ENCODE data around the gene CYP3A7. TPM values are rescaled to one million over a fixed set of nuclear protein-coding genes. Genes with fewer than 3 reads are reported as not detected.

Gene CYP3A7
- polyA plus RNA-seq, 2 of the 4 experiments (the other 2 are of a cell fraction), result 0.14 to 0.16 TPM

DNA sequence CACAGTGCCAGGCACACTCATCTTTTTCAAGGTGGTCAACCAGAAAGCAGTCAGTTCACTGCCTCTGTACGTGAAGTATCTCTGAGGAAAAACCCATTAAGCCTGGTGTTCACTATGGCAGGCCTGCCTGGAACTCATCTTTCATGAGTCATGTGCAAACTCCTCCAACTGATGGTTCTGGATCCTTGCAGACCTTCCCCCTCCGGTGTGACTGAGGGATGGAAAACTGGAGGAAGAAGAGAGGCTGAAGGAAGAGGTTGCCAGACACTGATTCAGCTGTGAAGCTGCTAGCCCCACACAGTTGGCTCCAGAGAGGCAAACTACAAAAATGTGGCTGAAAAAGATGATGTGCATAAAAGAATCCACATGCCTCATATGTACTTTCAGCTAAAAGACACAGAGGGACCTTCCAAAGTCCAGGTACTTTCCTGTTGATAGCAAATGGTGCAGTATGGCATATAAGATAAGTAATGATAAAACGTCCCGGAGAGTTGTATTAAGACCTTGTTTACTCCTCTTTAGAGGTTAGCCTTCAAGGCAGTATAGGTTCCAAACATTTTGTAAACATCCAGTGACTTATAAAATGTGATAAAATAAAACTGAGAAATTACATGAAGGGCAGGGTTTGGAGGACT is 57.9 kb downstream of the CYP3A7 start:
- ChIA-PET CTCF (interaction anchor here (0.6 to 1.0 kb wide), 4 partner anchors 17 to 763 kb away, joined by 3 read pairs; no protein-coding TSS in a partner anchor), POLR2A (no interaction called here)
- H3K27ac ChIP-seq, result peak overlapping the region in 1 of 2 experiments; percentile 8; a peak in 1 of 6 replicates
- TF ChIP-seq ELK1 (IDR thresholded peaks at IDR 0.05; ENCODE audit: low read depth, low read length) (no peak), NPAS2 (CRISPR knock-in tag; IDR thresholded peaks at IDR 0.05; ENCODE audit: borderline replicate concordance) (no peak), NR3C1 (IDR thresholded peaks at IDR 0.05) (no peak), CBX8 (IDR thresholded peaks at IDR 0.05) (no peak), FOSL2 (IDR thresholded peaks at IDR 0.05) (no peak), FOSL2 (CRISPR knock-in tag; IDR thresholded peaks at IDR 0.05) (no peak)
- TF ChIP-seq, protein P1, sequence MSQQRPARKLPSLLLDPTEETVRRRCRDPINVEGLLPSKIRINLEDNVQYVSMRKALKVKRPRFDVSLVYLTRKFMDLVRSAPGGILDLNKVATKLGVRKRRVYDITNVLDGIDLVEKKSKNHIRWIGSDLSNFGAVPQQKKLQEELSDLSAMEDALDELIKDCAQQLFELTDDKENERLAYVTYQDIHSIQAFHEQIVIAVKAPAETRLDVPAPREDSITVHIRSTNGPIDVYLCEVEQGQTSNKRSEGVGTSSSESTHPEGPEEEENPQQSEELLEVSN (IDR thresholded peaks at IDR 0.05; ENCODE audit: borderline replicate concordance, low read depth), result no peak
- H3K9me3 ChIP-seq, result peaks cover 18% of the 10 kb centered on the region; the same call in 2 of the 3 replicates
- no peak overlapping the region for H3K4me2 ChIP-seq
- H3K4me3 ChIP-seq, result no peak overlapping the region
- FAIRE-seq (no peak), DNase-seq (ENCODE audit: low read depth in 1 of 2, low spot score in 1 of 2) (no peak), ATAC-seq (no peak)
- 73% methylated on average over 4 of the region's 4 CpGs for WGBS (ENCODE audit: missing lambda C conversion rate)
- H3K4me1 ChIP-seq, result peaks cover 21% of the 10 kb centered on the region

- FAIRE-seq (no peak), ATAC-seq (no peak), DNase-seq (ENCODE audit: low read depth in 1 of 2, low spot score in 1 of 2) (no peak)
- Histone ChIP-seq H3K9me3 (peaks cover under 1% of the 10 kb centered on the region; the same call in 2 of the 3 replicates), H3K4me1 (peaks cover 21% of the 10 kb centered on the region), H3K27ac (no peak overlapping the region), H3K4me3 (no peak overlapping the region), H3K4me2 (no peak overlapping the region)
- TF ChIP-seq NR3C1 (IDR thresholded peaks at IDR 0.05) (no peak), PHF8 (IDR thresholded peaks at IDR 0.05; ENCODE audit: borderline replicate concordance, low read depth) (no peak), POLR2A (IDR thresholded peaks at IDR 0.05; ENCODE audit: low read length) (no peak), SREBF2 (IDR thresholded peaks at IDR 0.05) (no peak), HEYL (CRISPR knock-in tag; IDR thresholded peaks at IDR 0.05) (no peak), KDM5A (IDR thresholded peaks at IDR 0.05) (no peak), CBX2 (IDR thresholded peaks at IDR 0.05; ENCODE audit: borderline replicate concordance, low read depth) (no peak), REST (IDR thresholded peaks at IDR 0.05) (no peak), ZFP36 (IDR thresholded peaks at IDR 0.05; ENCODE audit: borderline replicate concordance, partially characterized antibody) (no peak), HOXB5 (CRISPR knock-in tag; IDR thresholded peaks at IDR 0.05) (no peak), JUN (IDR thresholded peaks at IDR 0.05) (no peak), POLR2AphosphoS2 (conservative IDR thresholded peaks at IDR 0.05; ENCODE audit: low read length) (no peak), RNF2 (IDR thresholded peaks at IDR 0.05; ENCODE audit: borderline replicate concordance, low read depth) (no peak), JUNB (IDR thresholded peaks at IDR 0.05) (no peak), FOSB (CRISPR knock-in tag; IDR thresholded peaks at IDR 0.05) (no peak), SMC3 (IDR thresholded peaks at IDR 0.05) (no peak), RCOR1 (IDR thresholded peaks at IDR 0.05; ENCODE audit: low read depth, low read length) (no peak), RFX5 (IDR thresholded peaks at IDR 0.05) (no peak), HDAC2 (IDR thresholded peaks at IDR 0.05) (no peak)
- TF ChIP-seq, protein P2, sequence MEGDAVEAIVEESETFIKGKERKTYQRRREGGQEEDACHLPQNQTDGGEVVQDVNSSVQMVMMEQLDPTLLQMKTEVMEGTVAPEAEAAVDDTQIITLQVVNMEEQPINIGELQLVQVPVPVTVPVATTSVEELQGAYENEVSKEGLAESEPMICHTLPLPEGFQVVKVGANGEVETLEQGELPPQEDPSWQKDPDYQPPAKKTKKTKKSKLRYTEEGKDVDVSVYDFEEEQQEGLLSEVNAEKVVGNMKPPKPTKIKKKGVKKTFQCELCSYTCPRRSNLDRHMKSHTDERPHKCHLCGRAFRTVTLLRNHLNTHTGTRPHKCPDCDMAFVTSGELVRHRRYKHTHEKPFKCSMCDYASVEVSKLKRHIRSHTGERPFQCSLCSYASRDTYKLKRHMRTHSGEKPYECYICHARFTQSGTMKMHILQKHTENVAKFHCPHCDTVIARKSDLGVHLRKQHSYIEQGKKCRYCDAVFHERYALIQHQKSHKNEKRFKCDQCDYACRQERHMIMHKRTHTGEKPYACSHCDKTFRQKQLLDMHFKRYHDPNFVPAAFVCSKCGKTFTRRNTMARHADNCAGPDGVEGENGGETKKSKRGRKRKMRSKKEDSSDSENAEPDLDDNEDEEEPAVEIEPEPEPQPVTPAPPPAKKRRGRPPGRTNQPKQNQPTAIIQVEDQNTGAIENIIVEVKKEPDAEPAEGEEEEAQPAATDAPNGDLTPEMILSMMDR (IDR thresholded peaks at IDR 0.05), result no peak
- ChIA-PET CTCF (interaction anchor here (1.0 to 1.7 kb wide), 2 partner anchors 163 to 304 kb away, joined by 5 to 6 read pairs; no protein-coding TSS in a partner anchor), POLR2A (no interaction called here)
- 78% methylated on average over 2 of the region's 2 CpGs for WGBS (ENCODE audit: missing lambda C conversion rate)
Observed at GRCh38 chr7:99674995-99675742, 59.8 kb downstream of the CYP3A7 start.

Measured in A549 (cell line).